ENCODE results near the gene TMCO6.

TMCO6 gene

GRCh38 chr5:140628711-140629110 lies 10.5 kb upstream of the TMCO6 start:
- TF ChIP-seq CTCF (IDR thresholded peaks at IDR 0.05; ENCODE audit: low read length) (no peak), EZH2 (IDR thresholded peaks at IDR 0.05; ENCODE audit: borderline replicate concordance, low read length) (no peak)
- Histone ChIP-seq H3K4me3 (ENCODE audit: low read depth, low read length, poor library complexity, severe bottlenecking) (no peak overlapping the region), H3K27ac (ENCODE audit: low read depth, low read length, poor library complexity, severe bottlenecking) (no peak overlapping the region), H3K27me3 (ENCODE audit: insufficient read depth, low read length) (peaks cover 6% of the 10 kb centered on the region; the same call in 1 of the 2 replicates), H3K9me2 (ENCODE audit: low read depth, low read length) (no peaks in the 10 kb centered on the region), H3K4me2 (ENCODE audit: low read length) (no peak overlapping the region), H4K20me1 (ENCODE audit: insufficient read depth, low read length) (no peaks in the 10 kb centered on the region), H3F3A (ENCODE audit: insufficient read depth, low read length) (no peaks in the 10 kb centered on the region), H2AFZ (ENCODE audit: low read length) (no peak overlapping the region), H3K36me3 (ENCODE audit: insufficient read depth, low read length) (no peaks in the 10 kb centered on the region), H3K4me1 (ENCODE audit: insufficient read depth, low read length, severe bottlenecking) (peaks cover 16% of the 10 kb centered on the region), H3K79me2 (ENCODE audit: insufficient read depth, low read length) (no peaks in the 10 kb centered on the region), H3K9ac (ENCODE audit: low read length) (no peak overlapping the region), H3K9me3 (ENCODE audit: low read length) (peaks cover 8% of the 10 kb centered on the region)

GRCh38 chr5:140630292-140631035 lies 8.8 kb upstream of the TMCO6 start:
- Histone ChIP-seq H3K4me1 (ENCODE audit: insufficient read depth, low read length, severe bottlenecking) (peaks cover 16% of the 10 kb centered on the region), H3K27ac (ENCODE audit: low read depth, low read length, poor library complexity, severe bottlenecking) (no peak overlapping the region), H3K4me3 (ENCODE audit: low read depth, low read length, poor library complexity, severe bottlenecking) (no peak overlapping the region), H3K9me2 (ENCODE audit: low read depth, low read length) (no peaks in the 10 kb centered on the region), H3K27me3 (ENCODE audit: insufficient read depth, low read length) (peaks cover 6% of the 10 kb centered on the region; the same call in 1 of the 2 replicates), H3K79me2 (ENCODE audit: insufficient read depth, low read length) (no peaks in the 10 kb centered on the region), H2AFZ (ENCODE audit: low read length) (no peak overlapping the region), H3K9ac (ENCODE audit: low read length) (no peak overlapping the region), H4K20me1 (ENCODE audit: insufficient read depth, low read length) (no peaks in the 10 kb centered on the region), H3K9me3 (ENCODE audit: low read length) (peaks cover 8% of the 10 kb centered on the region), H3K36me3 (ENCODE audit: insufficient read depth, low read length) (no peaks in the 10 kb centered on the region), H3K4me2 (ENCODE audit: low read length) (no peak overlapping the region), H3F3A (ENCODE audit: insufficient read depth, low read length) (no peaks in the 10 kb centered on the region)
- TF ChIP-seq CTCF (IDR thresholded peaks at IDR 0.05; ENCODE audit: low read length) (no peak), EZH2 (IDR thresholded peaks at IDR 0.05; ENCODE audit: borderline replicate concordance, low read length) (no peak)

- H3K9ac ChIP-seq (ENCODE audit: low read length) = no peak overlapping the region
- no peaks in the 10 kb centered on the region for H3F3A ChIP-seq (ENCODE audit: insufficient read depth, low read length)
- H3K4me2 ChIP-seq (ENCODE audit: low read length) = no peak overlapping the region
- no peaks in the 10 kb centered on the region for H4K20me1 ChIP-seq (ENCODE audit: insufficient read depth, low read length)
- no peak for TF ChIP-seq EZH2 (IDR thresholded peaks at IDR 0.05; ENCODE audit: borderline replicate concordance, low read length)
- TF ChIP-seq CTCF (IDR thresholded peaks at IDR 0.05; ENCODE audit: low read length) = no peak
- no peaks in the 10 kb centered on the region for H3K79me2 ChIP-seq (ENCODE audit: insufficient read depth, low read length)
- peaks cover 6% of the 10 kb centered on the region; the same call in 1 of the 2 replicates for H3K27me3 ChIP-seq (ENCODE audit: insufficient read depth, low read length)
- no peaks in the 10 kb centered on the region for H3K9me2 ChIP-seq (ENCODE audit: low read depth, low read length)
- H2AFZ ChIP-seq (ENCODE audit: low read length) = no peak overlapping the region
- H3K36me3 ChIP-seq (ENCODE audit: insufficient read depth, low read length) = no peaks in the 10 kb centered on the region
- peaks cover 8% of the 10 kb centered on the region for H3K9me3 ChIP-seq (ENCODE audit: low read length)
- H3K27ac ChIP-seq (ENCODE audit: low read depth, low read length, poor library complexity, severe bottlenecking) = no peak overlapping the region
- peaks cover 16% of the 10 kb centered on the region for H3K4me1 ChIP-seq (ENCODE audit: insufficient read depth, low read length, severe bottlenecking)
- H3K4me3 ChIP-seq (ENCODE audit: low read depth, low read length, poor library complexity, severe bottlenecking) = no peak overlapping the region
Observed at GRCh38 chr5:140631036-140631417, 8.2 kb upstream of the TMCO6 start.
